H1 (cell line): Measurements from ENCODE around the gene C1QL2. TPM values are rescaled to one million over a fixed set of nuclear protein-coding genes. Genes with fewer than 3 reads are reported as not detected.

ENCODE experiments used
- ASH2L ChIP-seq: fragments of 200-600, 300-600 bp; sonication (generic); IDR thresholded peaks from one replicate; pipeline ENCODE4 v1.7.1; 2017; ENCODE audit warnings: low read length
- CHD7 ChIP-seq: fragments of 300-600 bp; sonication (generic); IDR thresholded peaks from 2 replicates; pipeline ENCODE4 v1.7.1; 2012; ENCODE audit warnings: low read length, moderate library complexity, mild to moderate bottlenecking, inconsistent platforms; ENCODE audit not compliant: insufficient replicate concordance
- KDM1A ChIP-seq: fragments of 200-600, 300-600 bp; sonication (generic); IDR thresholded peaks from 2 replicates; pipeline ENCODE4 v1.7.1; 2016; ENCODE audit warnings: mild to moderate bottlenecking, low read length, borderline replicate concordance
- POLR2A ChIP-seq, 2 experiments: IDR thresholded peaks; 1 replicate in 1 of 2; 2 replicates in 1 of 2; pipeline ENCODE4 v1.6.1; 2011; ENCODE audit warnings: low read depth in 2 of 2, low read length in 2 of 2, mild to moderate bottlenecking in 2 of 2; ENCODE audit errors: control extremely low read depth in 1 of 2
- RFX5 ChIP-seq: IDR thresholded peaks from 2 replicates; pipeline ENCODE4 v1.6.1; 2011; ENCODE audit warnings: low read depth, low read length, improper control_type of control experiment, borderline replicate concordance
- SUZ12 ChIP-seq: fragments of 200-600 bp; sonication (generic); IDR thresholded peaks from 2 replicates; pipeline ENCODE4 v1.6.1; 2012; ENCODE audit warnings: mild to moderate bottlenecking, inconsistent platforms, low read length, moderate library complexity, mixed read lengths
- TAF1 ChIP-seq: IDR thresholded peaks from 2 replicates; pipeline ENCODE4 v1.6.1; 2011; ENCODE audit warnings: mild to moderate bottlenecking, low read depth, low read length
- polyA plus RNA-seq, 7 experiments: library from polyadenylated mRNA; depleted of rRNA in 3 of 7; stranded (reverse) in 5 of 7; unstranded in 2 of 7; fragments of >200 nt in 5 of 7; fragments of 200-250 nt in 2 of 7; gene quantifications; 1 replicate in 5 of 7; 2 replicates in 1 of 7; 4 replicates in 1 of 7; pipeline versions ENCODE4 v1.2.1 to v1.2.3, GENCODE V29; 2011 to 2013; ENCODE audit warnings: missing spikeins in 2 of 7, mixed read lengths in 2 of 7
- total RNA-seq: library from RNA; stranded (reverse); fragmentation: NEBNext Ultra II Directional; extraction: Animal tissue kit (Norgen Biotek cat#: 25700); gene quantifications from 2 replicates; pipeline ENCODE4 v1.2.1, GENCODE V29; 2021

C1QL2 gene
- total and polyA plus RNA-seq, 2 of the 8 experiments (the other 6 are each of a cell fraction or from before 2014, with no cell fraction given) = 0.80 to 0.88 TPM

GRCh38 chr2:119174993-119175347, 16.4 kb upstream of the C1QL2 start (continued):
- no peak for TF ChIP-seq CHD7
- no peak for TF ChIP-seq RFX5
- no peak for TF ChIP-seq SUZ12
- no peak for TF ChIP-seq ASH2L
- no peak for TF ChIP-seq KDM1A
- no peak for TF ChIP-seq POLR2A (IDR thresholded peaks at IDR 0.05; ENCODE audit: control extremely low read depth in 1 of 2, low read depth in 2 of 2, low read length in 2 of 2)
- TF ChIP-seq TAF1 = no peak
